Spleen (tissue), 11 donors: ENCODE measurements around the gene IL1RL2. TPM values are rescaled to one million over a fixed set of nuclear protein-coding genes. Genes with fewer than 3 reads are reported as not detected.
A peak's percentile ranks its signal among the peaks of the same experiment; 100 is the strongest.

Source experiments
- DNase-seq: peaks from one replicate; pipeline ENCODE4 v3.0.0-alpha.2; 2020
- H3K27ac ChIP-seq, 8 donors: fragments of 200-600 bp; sonication (generic) in 7 of 8; 1 replicate in 4 of 8; 2 replicates in 4 of 8; pipeline versions ENCODE4 v1.5.0 to v1.8.0; 2016 to 2021; ENCODE audit warnings: inconsistent platforms in 4 of 8, mild to moderate bottlenecking in 4 of 8, moderate library complexity in 1 of 8
- H3K27me3 ChIP-seq, 7 donors: fragments of 200-600 bp; sonication (generic) in 6 of 7; replicated peaks in 1 of 7; 1 replicate in 4 of 7; 2 replicates in 3 of 7; pipeline versions ENCODE4 v1.5.0 to v1.8.0; 2016 to 2021; ENCODE audit warnings: inconsistent platforms in 3 of 7, mild to moderate bottlenecking in 1 of 7
- H3K36me3 ChIP-seq, 6 donors: fragments of 200-600 bp; sonication (generic) in 5 of 6; 1 replicate in 4 of 6; 2 replicates in 2 of 6; pipeline versions ENCODE4 v1.5.0 to v1.8.0; 2016 to 2021; ENCODE audit warnings: inconsistent platforms in 2 of 6
- H3K4me1 ChIP-seq, 6 donors: fragments of 200-600 bp; sonication (generic) in 5 of 6; 1 replicate in 3 of 6; 2 replicates in 3 of 6; pipeline versions ENCODE4 v1.5.0 to v1.8.0; 2016 to 2021; ENCODE audit warnings: inconsistent platforms in 3 of 6
- H3K4me3 ChIP-seq, 8 donors: fragments of 200-600 bp; sonication (generic) in 7 of 8; 1 replicate in 4 of 8; 2 replicates in 4 of 8; pipeline versions ENCODE4 v1.5.0 to v1.8.0; 2016 to 2021; ENCODE audit warnings: inconsistent platforms in 4 of 8, mild to moderate bottlenecking in 4 of 8, moderate library complexity in 2 of 8
- H3K9me3 ChIP-seq, 8 donors: fragments of 200-600 bp; sonication (generic) in 7 of 8; 1 replicate in 4 of 8; 2 replicates in 4 of 8; pipeline versions ENCODE4 v1.5.0 to v1.8.0; 2016 to 2021; ENCODE audit warnings: inconsistent platforms in 4 of 8
- POLR2A ChIP-seq, 3 donors: fragments of 450-650 bp; IDR thresholded peaks; one replicate each; pipeline ENCODE4 v1.5.1; 2017; ENCODE audit warnings: antibody characterized with exemption in 3 of 3, mild to moderate bottlenecking in 1 of 3
- POLR2AphosphoS5 ChIP-seq, 3 donors: sonication (generic); formaldehyde crosslinking; IDR thresholded peaks; one replicate each; pipeline ENCODE4 v1.5.1; 2017; ENCODE audit warnings: antibody characterized with exemption in 3 of 3
- WGBS, 5 donors: extraction: QIAGEN DNeasy Blood & Tissue Kit in 3 of 5; methylation state at CpG; one replicate each; pipeline versions ENCODE4 v1.1.5 to v1.1.7; 2013 to 2018; 5-methylcytosine and 5-hydroxymethylcytosine counted together
- intact Hi-C: fragments of 100-400 bp; cut with DNase I; formaldehyde crosslinking; loops from one replicate; pipeline ENCODE4 v1.15.0; 2023; ENCODE audit warnings: low total_unique reads
- polyA plus RNA-seq, 3 donors: library from polyadenylated mRNA; stranded (reverse); fragments of 200-250 nt; gene quantifications; one replicate each; pipeline ENCODE4 v1.2.1, GENCODE V29; 2013
- total RNA-seq, 7 donors: library from RNA; depleted of rRNA in 3 of 7; stranded (reverse); fragments of >200 nt in 3 of 7; fragmentation: NEBNext Ultra II Directional in 4 of 7; extraction: Animal tissue kit (Norgen Biotek cat#: 25700) in 4 of 7; gene quantifications; one replicate each; pipeline versions ENCODE4 v1.1.0 to v1.2.1, GENCODE V29; 2016 to 2021
- TF ChIP-seq, protein P1 (sequence below), 11 experiments: fragments of 200-600 bp in 7 of 11; fragments of 450-650 bp in 4 of 11; sonication (generic) in 4 of 11; IDR thresholded peaks in 8 of 11; conservative IDR thresholded peaks in 3 of 11; 1 replicate in 7 of 11; 2 replicates in 4 of 11; pipeline versions ENCODE4 v1.4.0 to v1.8.0; 2016 to 2021; ENCODE audit warnings: antibody characterized with exemption in 11 of 11, inconsistent platforms in 4 of 11, mild to moderate bottlenecking in 1 of 11
- donor health status: healthy with polysubstance abuse.
- donor health status: DM: no; HTN: no; CAD: no; lungs with moderate emphysema.
- donor health status: DM: no; HTN: no; CAD: no.
- donor health status: Bipolar disorder and iron deficiency.
- donor health status: healthy.
- donor health status: DM: no; HTN: no; CAD: no.
- donor health status: DM: yes; HTN: yes; CAD: no.

IL1RL2 gene
- total and polyA plus RNA-seq, 10 donors: 0.05 to 0.49 (median 0.13) TPM; not detected in 4

DNA sequence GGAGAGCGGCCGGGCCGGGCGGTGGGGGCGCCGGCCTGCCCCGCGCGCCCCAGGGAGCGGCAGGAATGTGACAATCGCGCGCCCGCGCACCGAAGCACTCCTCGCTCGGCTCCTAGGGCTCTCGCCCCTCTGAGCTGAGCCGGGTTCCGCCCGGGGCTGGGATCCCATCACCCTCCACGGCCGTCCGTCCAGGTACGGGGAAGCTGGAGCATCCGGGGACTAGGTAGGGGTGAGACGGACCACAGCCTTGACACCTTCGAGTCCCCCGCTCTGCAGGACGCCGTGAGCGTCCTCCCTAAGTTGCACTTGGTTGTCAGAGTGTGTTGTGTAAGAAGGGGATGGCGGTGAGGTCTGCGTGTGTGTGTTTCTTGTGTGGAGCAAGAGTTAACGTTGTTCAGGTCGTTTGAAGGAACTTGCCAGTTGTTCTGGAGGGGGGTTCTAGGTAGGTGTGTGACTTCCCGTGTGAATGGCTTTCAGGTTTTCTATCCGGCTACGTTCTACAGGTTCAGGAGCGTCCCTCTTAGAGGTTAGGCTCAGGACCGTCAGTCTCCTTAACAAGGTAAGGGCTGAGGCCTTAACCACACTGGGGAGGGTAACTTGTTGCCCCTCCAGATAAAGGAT lies 43.9 kb upstream of the IL1RL2 start:
- H3K9me3 ChIP-seq: peaks cover 0 to 47% (median 38%) of the 10 kb centered on the region in 8 donors
- WGBS, 5 donors: 9 to 35% (median 14%) methylated on average over 9 to 42 of the region's 42 CpGs
- DNase-seq: no peak
- peak overlapping the region; percentile 36 to 93 (median 88) for H3K27ac ChIP-seq
- peaks cover 0 to 30% (median 4%) of the 10 kb centered on the region in 6 donors for H3K36me3 ChIP-seq
- peak overlapping the region; percentile 27 to 76 (median 44) for H3K4me3 ChIP-seq
- H3K27me3 ChIP-seq: peaks cover 0 to 51% (median 0%) of the 10 kb centered on the region in 7 donors
- intact Hi-C loops: no loop called here
- peak in 1 of 3 donors; percentile 24 for TF ChIP-seq POLR2AphosphoS5 (IDR thresholded peaks at IDR 0.05)
- TF ChIP-seq, protein P1, sequence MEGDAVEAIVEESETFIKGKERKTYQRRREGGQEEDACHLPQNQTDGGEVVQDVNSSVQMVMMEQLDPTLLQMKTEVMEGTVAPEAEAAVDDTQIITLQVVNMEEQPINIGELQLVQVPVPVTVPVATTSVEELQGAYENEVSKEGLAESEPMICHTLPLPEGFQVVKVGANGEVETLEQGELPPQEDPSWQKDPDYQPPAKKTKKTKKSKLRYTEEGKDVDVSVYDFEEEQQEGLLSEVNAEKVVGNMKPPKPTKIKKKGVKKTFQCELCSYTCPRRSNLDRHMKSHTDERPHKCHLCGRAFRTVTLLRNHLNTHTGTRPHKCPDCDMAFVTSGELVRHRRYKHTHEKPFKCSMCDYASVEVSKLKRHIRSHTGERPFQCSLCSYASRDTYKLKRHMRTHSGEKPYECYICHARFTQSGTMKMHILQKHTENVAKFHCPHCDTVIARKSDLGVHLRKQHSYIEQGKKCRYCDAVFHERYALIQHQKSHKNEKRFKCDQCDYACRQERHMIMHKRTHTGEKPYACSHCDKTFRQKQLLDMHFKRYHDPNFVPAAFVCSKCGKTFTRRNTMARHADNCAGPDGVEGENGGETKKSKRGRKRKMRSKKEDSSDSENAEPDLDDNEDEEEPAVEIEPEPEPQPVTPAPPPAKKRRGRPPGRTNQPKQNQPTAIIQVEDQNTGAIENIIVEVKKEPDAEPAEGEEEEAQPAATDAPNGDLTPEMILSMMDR (IDR thresholded peaks at IDR 0.05 in 8 of 11, conservative IDR thresholded peaks at IDR 0.05 in 3 of 11): no peak
- H3K4me1 ChIP-seq: peaks cover 0 to 55% (median 16%) of the 10 kb centered on the region in 6 donors

DNA sequence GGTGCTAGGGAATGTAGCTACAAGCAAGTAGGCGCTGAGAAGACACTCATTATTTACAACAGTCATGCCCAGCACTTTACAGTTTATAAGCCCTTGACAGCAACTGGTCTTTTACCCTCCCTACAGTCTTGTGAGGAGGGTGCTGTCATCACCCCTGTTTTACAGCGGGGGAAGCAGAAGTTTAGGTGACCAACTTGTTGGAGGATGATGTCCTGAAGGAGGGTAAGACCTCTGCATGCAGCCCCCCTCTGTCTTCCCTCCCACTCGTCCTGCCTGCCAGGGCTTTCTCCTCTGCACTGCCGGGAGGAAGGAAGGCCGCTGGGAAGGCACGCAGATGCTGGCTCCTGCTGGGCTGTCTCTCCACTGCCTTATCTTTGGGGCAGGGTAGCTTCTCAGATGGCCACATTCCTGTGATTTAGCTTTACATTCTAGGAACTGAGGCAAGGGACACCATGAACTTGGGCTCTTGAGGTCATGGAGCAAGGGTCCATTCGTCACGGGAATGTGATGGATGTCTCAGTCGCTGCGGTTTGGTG lies 43.3 kb upstream of the IL1RL2 start:
- Histone ChIP-seq H3K27ac (peak overlapping the region in 7 of 8 donors; percentile 82 to 93 (median 89)), H3K4me1 (peaks cover 0 to 49% (median 16%) of the 10 kb centered on the region in 6 donors), H3K27me3 (peaks cover 0 to 51% (median 0%) of the 10 kb centered on the region in 7 donors), H3K36me3 (peaks cover 0 to 33% (median 4%) of the 10 kb centered on the region in 6 donors), H3K4me3 (peak overlapping the region; percentile 27 to 76 (median 44)), H3K9me3 (peaks cover 2 to 53% (median 44%) of the 10 kb centered on the region in 8 donors)
- intact Hi-C loops: no loop called here
- DNase-seq: no peak
- TF ChIP-seq, protein P1 (IDR thresholded peaks at IDR 0.05 in 8 of 11, conservative IDR thresholded peaks at IDR 0.05 in 3 of 11): no peak
- TF ChIP-seq POLR2AphosphoS5 (IDR thresholded peaks at IDR 0.05): peak; percentile 45 to 84 (median 75)
- 63 to 71% (median 67%) methylated on average over 10 of the region's 10 CpGs for WGBS, 5 donors

DNA sequence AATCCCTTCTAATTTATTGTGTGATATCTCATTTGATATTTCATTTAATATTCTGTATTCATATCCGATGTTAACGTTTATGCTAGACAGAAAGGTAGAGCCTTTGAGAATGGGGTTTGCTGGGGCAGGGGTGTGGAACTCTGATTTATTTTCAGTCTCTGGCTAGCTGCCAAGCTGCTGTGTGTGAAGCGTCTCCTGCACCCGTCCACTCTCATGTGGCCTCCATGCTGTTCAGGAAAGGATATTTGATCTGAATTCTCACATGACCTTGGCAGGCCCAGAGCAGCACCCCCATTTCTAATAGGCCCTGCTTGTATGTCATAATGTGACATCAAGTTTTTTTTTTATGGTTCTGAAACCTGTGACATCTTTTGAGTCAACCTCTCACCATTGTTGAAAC lies 42.7 kb upstream of the IL1RL2 start:
- Histone ChIP-seq H3K4me1 (peaks cover 0 to 45% (median 16%) of the 10 kb centered on the region in 6 donors), H3K9me3 (peaks cover 2 to 59% (median 50%) of the 10 kb centered on the region in 8 donors), H3K27me3 (peaks cover 0 to 51% (median 0%) of the 10 kb centered on the region in 7 donors), H3K27ac (peak overlapping the region in 7 of 8 donors; percentile 82 to 93 (median 89)), H3K4me3 (peak overlapping the region; percentile 27 to 76 (median 44)), H3K36me3 (peaks cover 0 to 33% (median 4%) of the 10 kb centered on the region in 6 donors)
- DNase-seq: no peak
- intact Hi-C loops: no loop called here
- WGBS, 5 donors: 65 to 75% (median 70%) methylated on average over 4 of the region's 4 CpGs
- TF ChIP-seq POLR2AphosphoS5 (IDR thresholded peaks at IDR 0.05) (peak in 1 of 3 donors; percentile 49), POLR2A (IDR thresholded peaks at IDR 0.05) (no peak)

DNA sequence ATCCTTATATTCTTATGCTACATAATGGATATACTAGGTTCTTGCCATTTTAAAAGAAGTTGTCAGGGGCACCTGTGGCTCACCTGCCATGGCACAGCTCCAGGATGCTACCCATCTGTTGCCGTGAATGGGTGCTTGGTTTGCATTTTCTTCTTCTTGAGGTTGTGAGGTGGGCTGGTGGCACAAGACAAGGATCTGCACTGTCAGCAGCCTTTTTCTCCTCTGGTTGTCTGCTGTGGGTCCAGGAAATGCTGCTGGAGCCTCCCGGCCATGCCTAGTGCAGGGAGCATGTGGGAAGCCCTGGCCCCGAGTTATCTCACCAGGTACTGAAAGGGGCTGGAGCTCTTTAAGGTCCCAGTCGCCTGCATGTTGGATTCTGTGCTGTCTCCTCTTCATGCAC lies 41.7 kb upstream of the IL1RL2 start:
- Histone ChIP-seq H3K9me3 (peaks cover 2 to 69% (median 56%) of the 10 kb centered on the region in 8 donors), H3K4me1 (peaks cover 0 to 46% (median 20%) of the 10 kb centered on the region in 6 donors), H3K27ac (peak overlapping the region in 1 of 8 donors; percentile 93), H3K36me3 (peaks cover 0 to 36% (median 4%) of the 10 kb centered on the region in 6 donors), H3K4me3 (peak overlapping the region in 2 of 8 donors; percentile 51 to 76), H3K27me3 (peaks cover 0 to 51% (median 0%) of the 10 kb centered on the region in 7 donors)
- TF ChIP-seq POLR2AphosphoS5 (IDR thresholded peaks at IDR 0.05) (no peak), POLR2A (IDR thresholded peaks at IDR 0.05) (no peak)
- TF ChIP-seq, protein P1 (IDR thresholded peaks at IDR 0.05 in 8 of 11, conservative IDR thresholded peaks at IDR 0.05 in 3 of 11): no peak
- 91 to 94% (median 93%) methylated on average over 3 to 4 of the region's 4 CpGs for WGBS, 5 donors
- no peak for DNase-seq
- intact Hi-C loops: no loop called here
